DLD1 (cell line): ENCODE measurements around the gene GABRD.

Experiments used
- in situ Hi-C: cut with HindIII; loops from 2 replicates; pipeline ENCODE4 v1.10.0; 2017; ENCODE audit warnings: low sequenced_read_pairs

GABRD gene

GRCh38 chr1:1984560-1985070, 34.5 kb upstream of the GABRD start:
- in situ Hi-C loops: no loop called here

GRCh38 chr1:1985375-1986050, 33.6 kb upstream of the GABRD start:
- in situ Hi-C loops: no loop called here

GRCh38 chr1:1986451-1987141, 32.5 kb upstream of the GABRD start:
- in situ Hi-C loops: no loop called here

- in situ Hi-C loops: no loop called here
Observed at GRCh38 chr1:1987142-1987510, 32.0 kb upstream of the GABRD start.

GRCh38 chr1:1988061-1988945, 30.8 kb upstream of the GABRD start:
- in situ Hi-C loops: no loop called here

- in situ Hi-C loops: no loop called here
Observed at GRCh38 chr1:1989102-1989542, 30.0 kb upstream of the GABRD start.

GRCh38 chr1:1989789-1990188, 29.4 kb upstream of the GABRD start:
- in situ Hi-C loops: no loop called here

- in situ Hi-C loops: no loop called here
Observed at GRCh38 chr1:1990222-1990621, 28.9 kb upstream of the GABRD start.

- in situ Hi-C loops: no loop called here
Observed at GRCh38 chr1:1994536-1994935, 24.6 kb upstream of the GABRD start.

- in situ Hi-C loops: no loop called here
Observed at GRCh38 chr1:1996207-1996651, 22.9 kb upstream of the GABRD start.

GRCh38 chr1:1997576-1997975, 21.6 kb upstream of the GABRD start:
- in situ Hi-C loops: no loop called here

- in situ Hi-C loops: no loop called here
Observed at GRCh38 chr1:2000432-2000831, 18.7 kb upstream of the GABRD start.

- in situ Hi-C loops: no loop called here
Observed at GRCh38 chr1:2000850-2001249, 18.3 kb upstream of the GABRD start.

- in situ Hi-C loops: no loop called here
Observed at GRCh38 chr1:2001773-2002411, 17.3 kb upstream of the GABRD start.

GRCh38 chr1:2003541-2004131, 15.5 kb upstream of the GABRD start, which contains the start of gene CFAP74:
Gene CFAP74, minus strand, starts transcription at chr1:2003786. Its CDS starts 12,830 bp downstream, at chr1:1990956.
- in situ Hi-C loops: no loop called here

- in situ Hi-C loops: no loop called here
Observed at GRCh38 chr1:2004856-2005255, 14.3 kb upstream of the GABRD start.

GRCh38 chr1:2009101-2010053, 9.8 kb upstream of the GABRD start:
- in situ Hi-C loops: no loop called here

- in situ Hi-C loops: no loop called here
Observed at GRCh38 chr1:2014181-2014580, 5.0 kb upstream of the GABRD start.
